PC-3 (cell line): Measurements from ENCODE around the gene EBLN2.

Source experiments
- EZH2 ChIP-seq: fragments of 300-600 bp; sonication (generic); IDR thresholded peaks from one replicate; pipeline ENCODE4 v1.6.1; 2017; ENCODE audit warnings: antibody characterized with exemption, mild to moderate bottlenecking, low read length; ENCODE audit not compliant: unreplicated experiment
- TF ChIP-seq, protein P1 (sequence below): fragments of 300-600 bp; sonication (generic); conservative IDR thresholded peaks from 2 replicates; pipeline ENCODE4 v1.5.1; 2017; ENCODE audit warnings: antibody characterized with exemption, low read depth, mild to moderate bottlenecking, low read length

- TF ChIP-seq, protein P1, sequence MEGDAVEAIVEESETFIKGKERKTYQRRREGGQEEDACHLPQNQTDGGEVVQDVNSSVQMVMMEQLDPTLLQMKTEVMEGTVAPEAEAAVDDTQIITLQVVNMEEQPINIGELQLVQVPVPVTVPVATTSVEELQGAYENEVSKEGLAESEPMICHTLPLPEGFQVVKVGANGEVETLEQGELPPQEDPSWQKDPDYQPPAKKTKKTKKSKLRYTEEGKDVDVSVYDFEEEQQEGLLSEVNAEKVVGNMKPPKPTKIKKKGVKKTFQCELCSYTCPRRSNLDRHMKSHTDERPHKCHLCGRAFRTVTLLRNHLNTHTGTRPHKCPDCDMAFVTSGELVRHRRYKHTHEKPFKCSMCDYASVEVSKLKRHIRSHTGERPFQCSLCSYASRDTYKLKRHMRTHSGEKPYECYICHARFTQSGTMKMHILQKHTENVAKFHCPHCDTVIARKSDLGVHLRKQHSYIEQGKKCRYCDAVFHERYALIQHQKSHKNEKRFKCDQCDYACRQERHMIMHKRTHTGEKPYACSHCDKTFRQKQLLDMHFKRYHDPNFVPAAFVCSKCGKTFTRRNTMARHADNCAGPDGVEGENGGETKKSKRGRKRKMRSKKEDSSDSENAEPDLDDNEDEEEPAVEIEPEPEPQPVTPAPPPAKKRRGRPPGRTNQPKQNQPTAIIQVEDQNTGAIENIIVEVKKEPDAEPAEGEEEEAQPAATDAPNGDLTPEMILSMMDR, result no peak
- no peak for TF ChIP-seq EZH2
Observed at GRCh38 chr3:73094129-73094528, 32.7 kb downstream of the EBLN2 start.
